Measurements from ENCODE around the gene DOCK2. TPM values are rescaled to one million over a fixed set of nuclear protein-coding genes. Genes with fewer than 3 reads are reported as not detected.
"Not testable (repeated sequence)": the region's sequence is repeated elsewhere in the genome, so short reads cannot be mapped to it uniquely, and the experiment has no call there.

Gene DOCK2
- total RNA-seq, 1 experiment from 2014 or later, result 0.26 TPM

GRCh38 chr5:169751490-169751889 lies 114.4 kb downstream of the DOCK2 start:
- no peak overlapping the region for H3K4me3 ChIP-seq (ENCODE audit: low read length)
- no TSS peak for BruUV-seq (replicated peaks)
- no peaks in the 10 kb centered on the region for H4K20me1 ChIP-seq (ENCODE audit: low read length)
- ATAC-seq (no peak), DNase-seq (no peak)
- H3K9me3 ChIP-seq (ENCODE audit: low read length), result no peaks in the 10 kb centered on the region
- H2AFZ ChIP-seq (ENCODE audit: low read length), result no peak overlapping the region
- H3K4me2 ChIP-seq (ENCODE audit: low read length), result no peak overlapping the region
- POLR2A ChIA-PET (ENCODE audit: unreplicated experiment), result interaction anchor here (0.6 kb wide), 1 partner anchor 14 kb away, joined by 5 read pairs; no protein-coding TSS in a partner anchor
- TF ChIP-seq CTCF (conservative IDR thresholded peaks at IDR 0.05; ENCODE audit: low read depth, low read length) (no peak), EZH2phosphoT487 (IDR thresholded peaks at IDR 0.05; ENCODE audit: borderline replicate concordance, low read length) (no peak), EZH2 (IDR thresholded peaks at IDR 0.05; ENCODE audit: low read length, unreplicated experiment) (no peak)
- CTCF ChIA-PET, result no interaction called here
- H3K36me3 ChIP-seq (ENCODE audit: low read depth, low read length), result no peaks in the 10 kb centered on the region
- no peaks in the 10 kb centered on the region for H3K27me3 ChIP-seq (ENCODE audit: low read length)
- intact Hi-C loops (cut with micrococcal nuclease), result no loop called here
- no peaks in the 10 kb centered on the region for H3K79me2 ChIP-seq (ENCODE audit: low read length)
- no peak overlapping the region for H3K9ac ChIP-seq (ENCODE audit: low read length)
- H3K9me2 ChIP-seq (replicated peaks; ENCODE audit: low read length), result no peaks in the 10 kb centered on the region
- no peaks in the 10 kb centered on the region for H3F3A ChIP-seq (ENCODE audit: low read length, unreplicated experiment)
- H3K27ac ChIP-seq (ENCODE audit: low read length), result no peak overlapping the region
- H3K4me1 ChIP-seq (ENCODE audit: insufficient read depth, low read length), result peaks cover under 1% of the 10 kb centered on the region; the same call in 1 of the 2 replicates

GRCh38 chr5:169752566-169752965 lies 115.5 kb downstream of the DOCK2 start:
- H4K20me1 ChIP-seq (ENCODE audit: low read length); CTCF ChIA-PET; H3K4me3 ChIP-seq (ENCODE audit: low read length); H3K4me2 ChIP-seq (ENCODE audit: low read length); BruUV-seq (replicated peaks); POLR2A ChIA-PET (ENCODE audit: unreplicated experiment); intact Hi-C loops (cut with micrococcal nuclease); H3K4me1 ChIP-seq (ENCODE audit: insufficient read depth, low read length); H3K9ac ChIP-seq (ENCODE audit: low read length); ATAC-seq; H3K36me3 ChIP-seq (ENCODE audit: low read depth, low read length); H3F3A ChIP-seq (ENCODE audit: low read length, unreplicated experiment); H3K27ac ChIP-seq (ENCODE audit: low read length); DNase-seq; H3K9me2 ChIP-seq (replicated peaks; ENCODE audit: low read length); H3K9me3 ChIP-seq (ENCODE audit: low read length); H2AFZ ChIP-seq (ENCODE audit: low read length); H3K79me2 ChIP-seq (ENCODE audit: low read length); H3K27me3 ChIP-seq (ENCODE audit: low read length): not testable (repeated sequence)

GRCh38 chr5:169753795-169754194 lies 116.7 kb downstream of the DOCK2 start:
- no peaks in the 10 kb centered on the region for H3K79me2 ChIP-seq (ENCODE audit: low read length)
- no peak overlapping the region for H3K9ac ChIP-seq (ENCODE audit: low read length)
- no peaks in the 10 kb centered on the region for H3K27me3 ChIP-seq (ENCODE audit: low read length)
- TF ChIP-seq CTCF (conservative IDR thresholded peaks at IDR 0.05; ENCODE audit: low read depth, low read length) (no peak), EZH2phosphoT487 (IDR thresholded peaks at IDR 0.05; ENCODE audit: borderline replicate concordance, low read length) (no peak), EZH2 (IDR thresholded peaks at IDR 0.05; ENCODE audit: low read length, unreplicated experiment) (no peak)
- no peaks in the 10 kb centered on the region for H3K9me3 ChIP-seq (ENCODE audit: low read length)
- no peak overlapping the region for H3K27ac ChIP-seq (ENCODE audit: low read length)
- no peak for ATAC-seq
- no peak overlapping the region for H3K4me3 ChIP-seq (ENCODE audit: low read length)
- H4K20me1 ChIP-seq (ENCODE audit: low read length), result no peaks in the 10 kb centered on the region
- H3F3A ChIP-seq (ENCODE audit: low read length, unreplicated experiment), result no peaks in the 10 kb centered on the region
- POLR2A ChIA-PET (ENCODE audit: unreplicated experiment), result no interaction called here
- no peaks in the 10 kb centered on the region for H3K4me1 ChIP-seq (ENCODE audit: insufficient read depth, low read length)
- H2AFZ ChIP-seq (ENCODE audit: low read length), result no peak overlapping the region
- H3K9me2 ChIP-seq (replicated peaks; ENCODE audit: low read length), result no peaks in the 10 kb centered on the region
- intact Hi-C loops (cut with micrococcal nuclease), result no loop called here
- CTCF ChIA-PET, result no interaction called here
- H3K4me2 ChIP-seq (ENCODE audit: low read length), result no peak overlapping the region
- no peak for DNase-seq
- H3K36me3 ChIP-seq (ENCODE audit: low read depth, low read length), result no peaks in the 10 kb centered on the region
- no TSS peak for BruUV-seq (replicated peaks)

All from PC-3 (cell line).